ENCODE data around the gene KLHL4.
"Not testable (repeated sequence)": the region's sequence is repeated elsewhere in the genome, so short reads cannot be mapped to it uniquely, and the experiment has no call there.

Gene KLHL4

DNA sequence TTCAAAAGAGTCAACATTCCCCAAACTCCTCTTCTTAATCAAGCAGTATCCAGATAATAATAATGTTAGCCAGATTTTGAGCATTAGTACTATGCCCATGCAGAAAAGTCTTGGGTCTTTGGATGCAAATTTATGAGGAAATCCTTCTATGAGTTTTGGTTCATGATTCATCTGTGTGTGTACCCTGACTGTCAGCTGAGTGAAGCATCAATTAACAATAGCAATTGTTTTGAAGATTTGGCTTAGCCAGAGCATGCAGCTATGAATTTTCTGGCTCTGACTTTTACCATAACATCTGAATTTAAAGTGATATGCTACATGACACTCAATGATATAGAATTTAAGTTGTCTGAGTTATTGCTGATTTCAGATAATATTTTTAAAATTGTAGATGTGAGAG, 145.8 kb downstream of the KLHL4 start:
- DNase-seq: no peak

DNA sequence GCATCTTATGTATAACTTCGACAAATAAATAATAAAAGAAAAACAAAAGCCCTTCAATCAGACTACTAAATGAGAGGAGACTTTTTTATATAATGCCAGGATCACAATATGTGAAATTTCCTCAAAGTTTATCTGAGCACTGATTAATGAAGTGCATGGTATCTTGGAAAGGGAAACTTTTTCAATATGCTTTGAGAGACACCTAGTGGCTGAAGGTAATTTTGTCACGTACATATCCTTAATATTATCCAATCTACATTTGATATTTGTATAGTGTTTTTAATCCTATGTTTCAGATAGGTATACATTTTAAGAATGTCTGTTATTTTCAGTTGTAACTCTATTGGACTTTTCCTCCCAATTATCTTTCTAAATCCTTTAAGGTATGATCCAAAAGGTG, 146.8 kb downstream of the KLHL4 start:
- peak; percentile 8 for DNase-seq

DNA sequence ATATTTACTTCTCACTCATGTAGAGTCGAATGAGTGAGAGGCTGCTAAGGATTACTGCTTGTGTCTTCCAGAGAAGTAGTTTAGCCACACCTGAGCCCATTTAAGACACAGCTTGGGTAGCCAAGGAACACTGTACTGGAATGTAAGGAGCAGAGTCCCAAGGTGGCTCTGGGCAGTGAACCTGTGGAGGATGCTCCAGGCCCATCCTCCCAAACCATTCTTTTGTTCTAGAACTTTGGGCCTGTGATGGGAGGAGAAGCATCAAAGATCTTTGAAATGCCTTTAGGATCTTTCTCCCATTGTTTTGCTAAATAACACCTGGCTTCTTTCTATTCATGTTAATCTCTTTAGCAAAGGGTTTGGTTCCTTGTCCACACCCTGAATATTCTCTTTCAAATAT, 162.2 kb downstream of the KLHL4 start:
- no peak for DNase-seq

DNA sequence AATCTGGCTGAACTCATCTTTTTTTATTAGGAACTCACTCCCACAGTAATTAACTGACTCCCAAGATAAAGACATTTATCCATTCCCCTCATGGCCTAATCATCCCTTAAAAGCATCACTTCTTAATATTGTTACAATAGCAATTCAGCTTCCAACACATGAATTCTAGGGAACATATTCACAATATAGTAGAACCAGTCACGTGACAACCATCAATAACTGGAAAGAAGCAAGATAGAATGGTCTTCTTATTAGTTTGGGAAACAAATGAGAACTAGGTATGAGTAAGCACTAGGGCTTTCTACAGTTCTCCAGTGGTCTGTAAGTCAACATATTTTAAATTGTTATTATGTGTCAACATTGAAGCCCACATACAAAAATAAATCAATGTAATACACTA, 170.1 kb downstream of the KLHL4 start:
- DNase-seq: no peak

DNA sequence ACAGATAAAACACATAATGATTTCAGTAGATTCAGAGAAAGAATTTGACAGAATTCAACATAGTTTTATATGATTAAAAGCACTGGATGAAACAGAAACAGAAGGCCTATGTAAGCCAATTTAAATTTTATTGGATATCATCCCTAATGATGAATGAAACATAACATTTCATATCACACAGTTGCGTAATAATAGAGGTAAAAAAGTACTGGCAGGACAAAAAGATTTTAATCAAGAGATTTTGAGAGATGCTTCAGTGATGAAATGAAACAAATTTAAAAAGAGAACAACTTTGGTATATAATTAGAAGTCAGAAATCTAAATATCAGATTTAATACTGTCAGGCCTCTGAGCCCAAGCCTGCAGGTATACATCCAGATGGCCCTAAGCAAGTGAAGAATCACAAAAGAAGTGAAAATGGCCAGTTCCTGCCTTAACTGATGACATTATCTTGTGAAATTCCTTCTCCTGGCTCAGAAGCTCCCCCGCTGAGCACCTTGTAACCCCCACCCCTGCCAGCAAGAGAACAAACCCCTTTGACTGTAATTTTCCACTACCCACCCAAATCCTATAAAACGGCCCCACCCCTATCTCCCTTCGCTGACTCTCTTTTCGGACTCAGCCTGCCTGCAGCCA, 170.6 kb downstream of the KLHL4 start:
- DNase-seq: not testable (repeated sequence)

DNA sequence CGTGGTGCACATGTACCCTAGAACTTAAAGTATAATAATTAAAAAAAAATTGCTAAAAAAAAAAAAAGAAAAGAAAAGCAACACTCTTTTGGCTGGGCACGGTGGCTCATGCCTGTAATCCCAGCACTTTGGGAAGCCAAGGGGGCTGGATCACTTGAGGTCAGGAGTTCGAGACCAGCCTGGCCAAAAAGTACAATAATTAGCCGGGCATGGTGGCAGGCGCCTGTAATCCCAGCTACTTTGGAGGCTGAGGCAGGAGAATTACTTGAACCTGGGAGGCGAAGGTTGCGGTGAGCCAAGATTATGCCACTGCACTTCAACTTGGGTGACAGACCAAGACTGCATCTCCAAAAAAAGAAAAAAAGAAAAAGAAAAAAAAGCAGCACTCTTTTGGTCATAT, 171.6 kb downstream of the KLHL4 start:
- not testable (repeated sequence) for DNase-seq

DNA sequence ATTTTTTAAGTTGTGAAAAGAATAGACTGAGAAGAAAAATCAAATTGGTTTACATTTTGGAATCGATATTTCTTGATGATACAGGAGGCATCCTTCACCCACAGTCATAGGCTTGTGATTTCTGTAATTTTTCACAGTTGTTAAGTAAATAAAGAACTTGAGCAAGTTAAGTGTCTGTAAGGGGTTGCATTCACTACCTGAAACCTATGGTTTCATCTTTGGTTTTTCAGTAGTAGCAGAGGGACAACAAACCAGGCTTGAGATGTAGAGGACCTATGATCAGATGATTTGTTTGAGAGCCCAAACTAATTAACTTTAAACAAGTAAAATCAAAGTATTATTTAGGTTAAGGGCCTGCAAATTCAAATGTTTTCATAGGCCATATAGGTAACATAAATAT, 175.6 kb downstream of the KLHL4 start:
- no peak for DNase-seq

DNA sequence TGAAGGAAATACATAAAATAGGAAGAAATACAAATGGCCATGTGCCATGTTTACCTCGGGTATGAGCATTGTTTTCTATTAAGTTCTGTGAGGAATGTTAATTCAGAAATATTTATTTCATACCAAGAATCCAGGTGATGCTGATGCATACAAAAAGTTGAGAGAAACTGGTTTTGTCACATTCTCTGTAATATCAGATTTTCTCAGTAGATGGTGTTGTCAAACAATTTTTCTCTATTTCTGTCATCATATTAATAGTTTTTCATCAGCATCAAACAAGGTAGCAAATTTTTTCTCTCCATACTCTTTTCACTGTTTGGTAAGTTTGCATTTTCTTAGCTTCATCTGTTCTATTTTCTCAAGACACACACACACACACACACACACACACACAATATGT, 179.8 kb downstream of the KLHL4 start:
- DNase-seq: no peak

DNA sequence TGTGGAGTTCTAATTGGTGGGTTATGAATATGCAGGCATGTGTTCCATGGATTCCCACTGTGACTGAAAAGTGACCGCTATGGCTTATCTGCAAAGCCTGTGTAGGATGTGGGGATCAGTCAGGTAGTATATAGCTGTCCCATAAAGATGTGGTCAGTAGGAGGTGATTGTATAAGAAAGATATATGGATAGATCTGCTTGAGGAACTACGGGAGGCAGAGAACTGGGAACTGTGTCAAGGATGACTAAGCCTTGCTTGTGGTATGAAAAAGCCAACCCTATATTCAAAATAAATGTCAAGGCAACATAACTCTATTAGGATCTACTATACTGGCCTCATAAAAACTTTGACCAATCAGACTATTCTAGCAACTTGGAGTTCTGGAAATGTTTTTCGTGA, 185.2 kb downstream of the KLHL4 start:
- no peak for DNase-seq

DNA sequence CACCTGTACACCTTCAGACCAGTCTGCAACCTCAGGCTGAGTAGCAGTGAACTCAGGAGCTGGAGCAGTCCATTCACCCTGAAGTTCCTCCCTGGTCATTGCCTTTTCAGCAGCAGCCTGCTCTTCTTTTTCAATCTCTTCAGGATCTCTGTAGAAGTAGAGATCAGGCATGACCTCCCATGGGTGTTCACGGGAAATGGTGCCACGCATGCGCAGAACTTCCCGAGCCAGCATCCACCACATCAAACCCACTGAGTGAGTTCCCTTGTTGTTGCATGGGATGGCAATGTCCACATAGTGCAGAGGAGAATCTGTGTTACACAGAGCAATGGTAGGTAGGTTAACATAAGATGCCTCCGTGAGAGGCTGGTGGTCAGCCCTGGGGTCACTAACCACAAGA, 185.9 kb downstream of the KLHL4 start:
- DNase-seq: not testable (repeated sequence)

DNA sequence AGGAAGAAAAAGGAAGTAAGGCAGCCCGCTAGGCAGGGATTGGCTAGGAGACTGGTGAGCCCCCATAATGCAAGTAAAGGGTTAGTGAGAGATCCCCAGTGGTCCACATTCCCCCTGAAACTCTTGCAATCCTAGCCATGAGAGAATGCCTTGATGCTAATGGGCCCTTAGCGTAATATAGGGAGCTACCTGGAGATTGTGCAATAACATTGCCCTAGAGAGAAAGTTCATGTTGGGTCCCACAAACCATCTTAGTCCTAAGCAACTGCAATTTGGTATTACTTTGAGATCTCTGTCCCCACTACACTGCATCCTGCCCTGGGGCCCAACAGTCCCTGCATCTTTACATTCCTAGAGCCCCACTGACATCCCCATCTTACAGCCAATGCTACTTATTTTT, 188.5 kb downstream of the KLHL4 start:
- no peak for DNase-seq

DNA sequence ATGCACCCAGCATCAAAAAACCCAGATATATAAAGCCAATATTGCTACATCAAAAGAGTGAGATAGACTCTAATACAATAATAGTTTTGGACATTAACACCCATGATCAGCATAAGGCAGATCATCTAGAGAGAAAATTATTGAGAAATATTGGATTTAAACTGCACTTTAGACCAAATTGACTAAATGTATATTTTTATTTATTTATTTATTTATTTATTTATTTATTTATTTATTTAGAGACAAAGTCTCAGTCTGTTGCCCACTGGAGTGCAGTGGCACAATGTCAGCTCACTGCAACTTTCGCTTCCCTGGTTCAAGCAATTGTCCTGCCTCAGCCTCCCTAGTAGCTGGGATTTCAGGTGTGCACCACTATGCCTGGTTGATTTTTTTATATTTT, 193.0 kb downstream of the KLHL4 start:
- DNase-seq: no peak

Data from NCI-H510A treated with DMSO at 0.1 percent for 48 hours (cell line).